Colonic mucosa (tissue), 4 donors: ENCODE measurements around the gene MYO10. TPM values are rescaled to one million over a fixed set of nuclear protein-coding genes. Genes with fewer than 3 reads are reported as not detected.

Experiments used
- DNase-seq: peaks from one replicate; pipeline ENCODE4 v3.0.0-alpha.2; 2020
- H3K27ac ChIP-seq: fragments of 200-600 bp; one replicate; pipeline ENCODE4 v1.8.0; 2021
- H3K27me3 ChIP-seq: fragments of 200-600 bp; one replicate; pipeline ENCODE4 v1.8.0; 2021
- H3K36me3 ChIP-seq: fragments of 200-600 bp; one replicate; pipeline ENCODE4 v1.8.0; 2021
- H3K4me1 ChIP-seq: fragments of 200-600 bp; one replicate; pipeline ENCODE4 v1.8.0; 2021; ENCODE audit warnings: mild to moderate bottlenecking
- H3K4me3 ChIP-seq: fragments of 200-600 bp; one replicate; pipeline ENCODE4 v1.8.0; 2021
- H3K9ac ChIP-seq, 2 donors: one replicate each; pipeline ENCODE4 v1.7.0; 2013; ENCODE audit warnings: control low read depth in 2 of 2, low read depth in 2 of 2, low read length in 2 of 2
- H3K9me3 ChIP-seq: fragments of 200-600 bp; one replicate; pipeline ENCODE4 v1.8.0; 2021
- intact Hi-C: fragments of 100-400 bp; cut with DNase I; formaldehyde crosslinking; loops from one replicate; pipeline ENCODE4 v1.14.1; 2022
- total RNA-seq, 2 donors: library from RNA; stranded (reverse); fragmentation: NEBNext Ultra II Directional in 1 of 2; extraction: Animal tissue kit (Norgen Biotek cat#: 25700) in 1 of 2; gene quantifications; one replicate each; pipeline ENCODE4 v1.2.1, GENCODE V29; 2021
- TF ChIP-seq, protein P1 (sequence below): fragments of 200-600 bp; IDR thresholded peaks from one replicate; pipeline ENCODE4 v1.8.0; 2022; ENCODE audit warnings: antibody characterized with exemption, mild to moderate bottlenecking
- donor health status: healthy.
- donor health status: DM: no; HTN: no; CAD: no.
- donor health status: DM: no; HTN: no; CAD: no.

The MYO10 gene
- total RNA-seq, 2 donors from 2014 or later: 57.9 to 61.9 TPM

DNA sequence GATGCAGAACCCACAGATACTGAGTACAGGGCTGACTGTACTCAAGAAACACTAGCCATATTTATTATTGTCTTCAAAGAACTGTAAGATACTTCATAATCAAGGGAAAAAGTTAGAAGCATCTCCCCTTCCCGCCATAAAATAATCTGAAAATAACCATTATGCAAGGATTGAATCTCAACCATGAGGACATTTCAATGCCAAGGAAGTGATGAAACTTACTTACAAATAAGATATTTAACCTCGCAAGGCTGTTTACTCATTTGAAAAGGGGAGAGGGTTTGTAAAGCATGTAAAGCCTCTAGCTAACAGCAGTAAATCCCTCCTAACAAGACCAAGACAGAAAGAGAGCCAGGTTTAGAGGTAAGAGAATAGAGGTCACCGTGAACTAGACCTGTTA, 6.3 kb downstream of the MYO10 start:
- Histone ChIP-seq H3K27me3 (no peaks in the 10 kb centered on the region), H3K9ac (peak overlapping the region in 1 of 2 donors; percentile 16), H3K9me3 (no peaks in the 10 kb centered on the region), H3K27ac (no peak overlapping the region), H3K4me3 (no peak overlapping the region), H3K36me3 (no peaks in the 10 kb centered on the region), H3K4me1 (no peaks in the 10 kb centered on the region)
- intact Hi-C loops: loop anchor here (10.0 kb wide), 2 partner anchors 85 to 135 kb away; no protein-coding TSS in a partner anchor
- TF ChIP-seq, protein P1, sequence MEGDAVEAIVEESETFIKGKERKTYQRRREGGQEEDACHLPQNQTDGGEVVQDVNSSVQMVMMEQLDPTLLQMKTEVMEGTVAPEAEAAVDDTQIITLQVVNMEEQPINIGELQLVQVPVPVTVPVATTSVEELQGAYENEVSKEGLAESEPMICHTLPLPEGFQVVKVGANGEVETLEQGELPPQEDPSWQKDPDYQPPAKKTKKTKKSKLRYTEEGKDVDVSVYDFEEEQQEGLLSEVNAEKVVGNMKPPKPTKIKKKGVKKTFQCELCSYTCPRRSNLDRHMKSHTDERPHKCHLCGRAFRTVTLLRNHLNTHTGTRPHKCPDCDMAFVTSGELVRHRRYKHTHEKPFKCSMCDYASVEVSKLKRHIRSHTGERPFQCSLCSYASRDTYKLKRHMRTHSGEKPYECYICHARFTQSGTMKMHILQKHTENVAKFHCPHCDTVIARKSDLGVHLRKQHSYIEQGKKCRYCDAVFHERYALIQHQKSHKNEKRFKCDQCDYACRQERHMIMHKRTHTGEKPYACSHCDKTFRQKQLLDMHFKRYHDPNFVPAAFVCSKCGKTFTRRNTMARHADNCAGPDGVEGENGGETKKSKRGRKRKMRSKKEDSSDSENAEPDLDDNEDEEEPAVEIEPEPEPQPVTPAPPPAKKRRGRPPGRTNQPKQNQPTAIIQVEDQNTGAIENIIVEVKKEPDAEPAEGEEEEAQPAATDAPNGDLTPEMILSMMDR: no peak
- DNase-seq: no peak

- intact Hi-C loops: no loop called here
- no peak overlapping the region for H3K4me3 ChIP-seq
- H3K4me1 ChIP-seq: no peaks in the 10 kb centered on the region
- no peaks in the 10 kb centered on the region for H3K36me3 ChIP-seq
- H3K9me3 ChIP-seq: no peaks in the 10 kb centered on the region
- H3K9ac ChIP-seq: no peak overlapping the region
- TF ChIP-seq, protein P1: no peak
- DNase-seq: no peak
- no peak overlapping the region for H3K27ac ChIP-seq
- H3K27me3 ChIP-seq: no peaks in the 10 kb centered on the region
These were observed 6.7 kb downstream of the MYO10 start for GRCh38 chr5:16929347-16929746.

- no peaks in the 10 kb centered on the region for H3K4me1 ChIP-seq
- no peaks in the 10 kb centered on the region for H3K9me3 ChIP-seq
- intact Hi-C loops: no loop called here
- no peak overlapping the region for H3K27ac ChIP-seq
- TF ChIP-seq, protein P1: no peak
- no peaks in the 10 kb centered on the region for H3K36me3 ChIP-seq
- H3K9ac ChIP-seq: no peak overlapping the region
- H3K4me3 ChIP-seq: no peak overlapping the region
- no peak for DNase-seq
- H3K27me3 ChIP-seq: no peaks in the 10 kb centered on the region
These were observed 8.5 kb downstream of the MYO10 start for GRCh38 chr5:16927613-16928012.

DNA sequence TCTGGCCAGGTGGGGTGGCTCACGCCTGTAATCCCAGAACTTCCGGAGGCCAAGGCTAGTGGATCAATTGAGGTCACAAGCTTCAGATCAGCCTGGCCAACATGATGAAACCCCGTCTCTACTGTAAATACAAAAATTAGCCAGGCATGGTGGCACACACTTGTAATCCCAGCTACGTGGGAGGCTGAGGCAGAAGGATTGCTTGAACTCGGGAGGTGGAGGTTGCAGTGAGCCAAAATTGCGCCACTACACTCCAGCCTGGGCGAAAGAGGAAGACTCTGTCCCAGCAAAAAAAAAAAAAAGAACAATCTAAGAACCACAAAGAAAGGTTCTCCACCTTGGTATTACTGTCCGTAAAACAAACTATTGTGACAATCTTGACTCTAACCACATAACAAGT, 9.7 kb downstream of the MYO10 start:
- no peaks in the 10 kb centered on the region for H3K4me1 ChIP-seq
- no peaks in the 10 kb centered on the region for H3K9me3 ChIP-seq
- intact Hi-C loops: no loop called here
- no peak for DNase-seq
- H3K9ac ChIP-seq: no peak overlapping the region
- H3K27me3 ChIP-seq: no peaks in the 10 kb centered on the region
- no peaks in the 10 kb centered on the region for H3K36me3 ChIP-seq
- no peak overlapping the region for H3K27ac ChIP-seq
- TF ChIP-seq, protein P1: no peak
- no peak overlapping the region for H3K4me3 ChIP-seq

DNA sequence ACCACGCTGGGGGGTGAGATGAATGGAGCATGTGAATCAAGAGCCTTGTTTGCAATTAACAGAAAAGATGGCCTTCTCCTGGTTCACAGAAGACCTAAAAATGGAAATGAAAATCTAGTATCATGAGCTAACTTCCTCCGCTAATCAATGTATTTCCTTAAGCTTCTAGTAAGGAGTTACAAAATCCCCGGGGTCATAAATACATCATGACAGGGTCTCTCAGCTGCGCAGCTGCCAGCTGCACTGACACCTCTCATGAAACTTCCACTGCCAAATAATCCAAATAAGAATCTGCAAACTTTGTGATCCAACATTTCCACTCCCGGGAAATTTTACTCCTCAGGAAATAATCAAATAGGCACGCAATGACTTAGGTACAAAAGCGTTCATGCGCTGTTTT, 11.9 kb downstream of the MYO10 start:
- no peaks in the 10 kb centered on the region for H3K27me3 ChIP-seq
- H3K36me3 ChIP-seq: no peaks in the 10 kb centered on the region
- H3K9ac ChIP-seq: peak overlapping the region in 1 of 2 donors; percentile 26
- no peaks in the 10 kb centered on the region for H3K4me1 ChIP-seq
- DNase-seq: no peak
- intact Hi-C loops: no loop called here
- no peaks in the 10 kb centered on the region for H3K9me3 ChIP-seq
- TF ChIP-seq, protein P1: no peak
- no peak overlapping the region for H3K4me3 ChIP-seq
- peak overlapping the region; percentile 44 for H3K27ac ChIP-seq
